Stimulated activated naive CD8-positive, alpha-beta T cell treated with anti-CD3 and anti-CD28 coated beads, Interleukin-15, amount 100 ng/mL, for 72 hours (primary cell): ENCODE results near the gene NRXN3.

Experiments used
- ATAC-seq: fragments of 150-1000 bp; cut with Tn5 transposase; 2 replicates; pipeline ENCODE4 v1.10.0; 2021; ENCODE audit warnings: mild to moderate bottlenecking, moderate library complexity
- DNase-seq, 2 donors: peaks; one replicate each; pipeline ENCODE4 v3.0.0; 2021 to 2022
- H3K27ac Mint-ChIP-seq, 2 donors: one replicate each; pipeline ENCODE4 v1.8.0; 2022; ENCODE audit warnings: mild to moderate bottlenecking in 2 of 2, mixed read lengths in 2 of 2, moderate library complexity in 2 of 2
- H3K27me3 Mint-ChIP-seq: one replicate; pipeline ENCODE4 v1.8.0; 2022; ENCODE audit warnings: mixed read lengths
- H3K4me1 Mint-ChIP-seq: one replicate; pipeline ENCODE4 v1.8.0; 2022; ENCODE audit warnings: mild to moderate bottlenecking, mixed read lengths
- H3K4me3 Mint-ChIP-seq, 2 donors: one replicate each; pipeline ENCODE4 v1.8.0; 2022; ENCODE audit warnings: mild to moderate bottlenecking in 2 of 2, mixed read lengths in 2 of 2, moderate library complexity in 1 of 2
- H3K9me3 Mint-ChIP-seq, 2 donors: one replicate each; pipeline ENCODE4 v1.8.0; 2022; ENCODE audit warnings: mixed read lengths in 2 of 2

The NRXN3 gene

DNA sequence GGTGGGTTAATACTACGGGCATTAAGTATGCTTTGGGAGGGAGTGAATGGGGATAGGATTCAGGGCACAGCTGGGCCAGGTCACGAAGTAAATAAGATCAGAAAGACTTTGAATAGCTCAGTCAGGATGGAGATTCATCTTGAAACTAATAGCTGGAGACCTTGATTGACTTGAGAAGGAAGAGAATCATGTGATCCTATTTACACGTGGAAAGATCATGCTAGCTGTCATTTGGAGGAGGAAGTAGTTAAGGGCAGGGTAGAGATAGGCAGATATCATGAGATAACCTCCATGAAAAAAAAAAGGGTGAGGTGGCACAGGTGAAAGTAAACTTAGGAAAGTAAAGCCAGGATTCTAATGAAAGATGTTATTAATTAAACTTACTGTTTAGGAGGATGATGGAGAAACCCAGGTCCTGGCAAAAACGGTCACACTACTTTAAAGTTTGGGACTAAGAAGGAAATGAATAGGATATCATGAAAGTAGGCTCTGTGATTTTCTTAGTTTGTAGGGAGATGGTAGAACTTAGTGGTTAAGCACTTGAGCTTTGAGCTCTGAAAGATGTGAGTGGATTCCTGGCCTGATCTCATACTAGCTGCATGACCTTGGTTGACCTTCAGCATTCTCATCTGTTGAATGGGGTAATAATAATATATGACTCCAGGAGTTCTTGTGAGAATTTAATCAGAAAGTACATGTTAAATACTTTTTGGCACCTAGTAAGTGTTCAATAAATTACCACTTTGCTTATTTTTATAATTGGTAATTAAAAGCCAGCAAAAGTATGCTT is 439.0 kb downstream of the NRXN3 start:
- Mint-ChIP-seq H3K9me3 (no peaks in the 10 kb centered on the region), H3K4me1 (no peaks in the 10 kb centered on the region), H3K4me3 (no peak overlapping the region), H3K27me3 (peaks cover 23% of the 10 kb centered on the region), H3K27ac (no peak overlapping the region)
- no peak for ATAC-seq
- no peak for DNase-seq

- H3K4me3 Mint-ChIP-seq: no peak overlapping the region
- ATAC-seq: no peak
- H3K4me1 Mint-ChIP-seq: no peaks in the 10 kb centered on the region
- H3K9me3 Mint-ChIP-seq: no peaks in the 10 kb centered on the region
- DNase-seq: no peak
- H3K27me3 Mint-ChIP-seq: peaks cover 23% of the 10 kb centered on the region
- no peak overlapping the region for H3K27ac Mint-ChIP-seq
Observed at GRCh38 chr14:78610994-78611393, 440.8 kb downstream of the NRXN3 start.

DNA sequence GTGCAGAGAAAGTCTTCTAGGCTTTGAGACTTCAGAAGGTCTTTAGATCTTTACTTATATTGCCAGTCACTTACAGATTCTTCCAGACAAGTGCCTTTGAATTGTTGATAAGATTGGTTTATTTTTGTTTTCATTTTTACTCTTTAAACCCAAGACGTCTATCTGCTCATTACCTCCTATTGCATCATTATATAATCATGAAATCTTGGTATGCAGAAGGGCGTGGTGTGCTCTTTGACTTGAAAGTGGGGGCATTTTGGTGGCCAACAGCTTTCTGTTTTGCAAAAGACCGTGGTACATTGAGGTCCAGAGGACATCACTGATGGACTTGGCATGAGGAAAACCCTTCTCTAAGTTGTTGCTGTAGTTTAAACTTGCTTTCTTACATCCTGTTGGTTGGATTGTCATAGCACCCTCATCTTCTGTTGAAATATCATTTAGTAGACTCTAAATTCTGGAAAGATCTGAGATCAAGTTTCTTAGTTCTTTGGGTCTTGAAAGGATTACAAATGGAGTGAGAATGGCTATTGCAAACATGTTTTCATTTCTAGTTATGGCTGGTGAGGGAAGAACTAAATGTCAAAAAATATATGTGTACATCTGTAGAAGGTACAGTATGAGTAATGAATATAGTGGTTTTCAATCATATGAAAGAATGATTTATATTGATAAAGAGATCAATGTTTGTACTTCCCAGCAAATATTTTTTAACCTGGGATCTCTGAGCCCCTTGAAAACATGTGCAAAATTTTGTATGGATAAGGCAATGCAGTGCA is 441.8 kb downstream of the NRXN3 start:
- H3K4me3 Mint-ChIP-seq: no peak overlapping the region
- no peaks in the 10 kb centered on the region for H3K4me1 Mint-ChIP-seq
- no peaks in the 10 kb centered on the region for H3K9me3 Mint-ChIP-seq
- ATAC-seq: no peak
- H3K27ac Mint-ChIP-seq: peak overlapping the region; percentile 42 to 87
- no peak for DNase-seq
- peaks cover 23% of the 10 kb centered on the region for H3K27me3 Mint-ChIP-seq

DNA sequence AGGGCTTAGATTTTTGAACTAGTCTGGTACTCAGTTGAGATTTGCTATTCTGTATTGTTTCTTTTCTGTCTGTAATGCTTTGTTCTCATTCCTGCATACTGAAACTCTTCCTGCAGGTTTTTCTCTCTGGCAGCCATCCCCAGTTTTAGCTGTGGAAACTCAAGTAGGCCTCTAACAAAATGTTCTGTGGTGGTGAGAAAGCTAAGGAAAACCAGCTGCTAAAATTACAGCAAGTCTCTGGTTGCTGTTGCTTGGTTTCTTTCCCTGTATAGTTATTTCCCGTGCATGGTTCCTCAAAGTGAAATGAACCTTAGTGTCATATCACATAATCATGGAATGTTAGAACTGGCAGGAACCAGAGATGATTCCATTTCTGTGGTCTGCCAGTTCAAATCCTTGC is 442.5 kb downstream of the NRXN3 start:
- H3K27me3 Mint-ChIP-seq: peaks cover 23% of the 10 kb centered on the region
- ATAC-seq (no peak), DNase-seq (no peak)
- H3K27ac Mint-ChIP-seq: no peak overlapping the region
- no peaks in the 10 kb centered on the region for H3K4me1 Mint-ChIP-seq
- H3K9me3 Mint-ChIP-seq: no peaks in the 10 kb centered on the region
- no peak overlapping the region for H3K4me3 Mint-ChIP-seq

GRCh38 chr14:78614593-78614992 is 444.4 kb downstream of the NRXN3 start:
- Mint-ChIP-seq H3K4me1 (no peaks in the 10 kb centered on the region), H3K27me3 (peaks cover 12% of the 10 kb centered on the region), H3K4me3 (no peak overlapping the region), H3K27ac (peak overlapping the region in 1 of 2 donors; percentile 62), H3K9me3 (no peaks in the 10 kb centered on the region)
- no peak for DNase-seq
- peak; percentile 23 for ATAC-seq

DNA sequence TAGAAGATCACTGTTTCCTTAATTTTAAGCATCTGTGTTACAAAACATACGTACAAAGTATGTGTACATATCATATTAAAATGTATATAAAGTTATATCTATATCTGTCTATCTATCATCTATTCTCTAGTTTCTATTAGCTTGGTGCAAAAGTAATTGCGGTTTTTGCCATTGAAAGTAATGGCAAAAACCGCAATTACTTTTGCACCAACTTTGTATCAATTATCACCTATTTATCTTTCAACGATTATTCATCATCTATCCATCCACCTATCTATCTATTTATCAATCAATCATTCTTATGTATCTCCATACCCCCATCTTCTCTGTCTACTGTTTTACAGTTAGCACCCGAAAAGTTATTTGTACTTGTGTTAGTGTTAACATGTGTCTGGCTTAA is 447.6 kb downstream of the NRXN3 start:
- no peaks in the 10 kb centered on the region for H3K9me3 Mint-ChIP-seq
- ATAC-seq (no peak), DNase-seq (no peak)
- no peaks in the 10 kb centered on the region for H3K4me1 Mint-ChIP-seq
- no peak overlapping the region for H3K27ac Mint-ChIP-seq
- H3K4me3 Mint-ChIP-seq: no peak overlapping the region
- no peaks in the 10 kb centered on the region for H3K27me3 Mint-ChIP-seq

GRCh38 chr14:78618368-78618767 is 448.2 kb downstream of the NRXN3 start:
- Mint-ChIP-seq H3K9me3 (no peaks in the 10 kb centered on the region), H3K4me3 (no peak overlapping the region), H3K4me1 (no peaks in the 10 kb centered on the region), H3K27ac (no peak overlapping the region), H3K27me3 (no peaks in the 10 kb centered on the region)
- DNase-seq (no peak), ATAC-seq (no peak)

GRCh38 chr14:78627114-78627513 is 456.9 kb downstream of the NRXN3 start:
- Mint-ChIP-seq H3K27me3 (peaks cover 9% of the 10 kb centered on the region), H3K4me1 (no peaks in the 10 kb centered on the region), H3K9me3 (peaks cover 0 to 4% of the 10 kb centered on the region in 2 donors), H3K27ac (no peak overlapping the region), H3K4me3 (no peak overlapping the region)
- ATAC-seq (no peak), DNase-seq (no peak)

DNA sequence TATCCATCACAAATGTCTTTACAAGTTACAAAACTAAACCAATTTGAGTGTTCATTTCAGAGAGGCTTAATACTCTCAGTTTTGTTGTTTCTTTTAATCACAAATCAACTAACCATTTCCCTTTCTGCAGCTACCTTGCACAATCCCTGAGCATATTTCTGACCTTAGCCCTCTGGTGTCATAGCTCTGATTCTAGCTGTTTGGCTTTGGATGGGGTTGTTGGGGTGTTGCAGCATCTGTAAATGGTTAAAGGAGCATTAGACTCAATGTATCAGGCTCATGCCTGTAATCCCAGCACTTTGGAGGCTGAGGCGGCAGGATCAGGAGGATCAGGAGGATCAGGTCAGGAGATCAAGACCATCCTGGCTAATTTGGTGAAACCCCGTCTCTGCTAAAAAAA is 461.4 kb downstream of the NRXN3 start:
- no peaks in the 10 kb centered on the region for H3K9me3 Mint-ChIP-seq
- no peak overlapping the region for H3K27ac Mint-ChIP-seq
- no peak for ATAC-seq
- peaks cover 5% of the 10 kb centered on the region for H3K27me3 Mint-ChIP-seq
- DNase-seq: no peak
- H3K4me3 Mint-ChIP-seq: no peak overlapping the region
- no peaks in the 10 kb centered on the region for H3K4me1 Mint-ChIP-seq

GRCh38 chr14:78633752-78634151 is 463.6 kb downstream of the NRXN3 start:
- ATAC-seq (no peak), DNase-seq (no peak)
- peaks cover 11% of the 10 kb centered on the region for H3K27me3 Mint-ChIP-seq
- H3K4me1 Mint-ChIP-seq: no peaks in the 10 kb centered on the region
- H3K9me3 Mint-ChIP-seq: no peaks in the 10 kb centered on the region
- H3K27ac Mint-ChIP-seq: no peak overlapping the region
- no peak overlapping the region for H3K4me3 Mint-ChIP-seq

DNA sequence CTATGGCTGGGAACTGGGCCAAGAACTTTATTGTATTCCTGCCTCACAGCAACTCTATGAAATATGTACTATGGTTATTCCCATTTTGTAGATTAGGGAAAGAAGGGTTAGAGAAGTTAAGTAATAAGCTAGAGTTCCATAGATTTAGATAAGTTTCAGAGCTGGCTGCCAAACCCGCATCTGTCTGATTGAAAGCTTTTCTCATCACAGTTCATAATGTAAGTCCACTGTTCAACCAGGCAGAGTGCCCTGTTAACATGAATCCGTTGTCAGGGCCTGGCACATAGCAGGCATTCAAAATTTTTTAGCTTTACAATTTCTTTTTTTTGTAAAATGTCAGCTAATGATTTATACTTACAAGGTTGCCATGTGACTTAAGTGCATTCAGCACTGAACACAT is 467.3 kb downstream of the NRXN3 start:
- no peaks in the 10 kb centered on the region for H3K9me3 Mint-ChIP-seq
- no peak overlapping the region for H3K27ac Mint-ChIP-seq
- H3K4me1 Mint-ChIP-seq: no peaks in the 10 kb centered on the region
- ATAC-seq: no peak
- no peak overlapping the region for H3K4me3 Mint-ChIP-seq
- DNase-seq: no peak
- H3K27me3 Mint-ChIP-seq: peaks cover 15% of the 10 kb centered on the region

- H3K4me3 Mint-ChIP-seq: no peak overlapping the region
- H3K4me1 Mint-ChIP-seq: no peaks in the 10 kb centered on the region
- H3K27me3 Mint-ChIP-seq: peaks cover 15% of the 10 kb centered on the region
- DNase-seq: no peak
- H3K9me3 Mint-ChIP-seq: no peaks in the 10 kb centered on the region
- no peak overlapping the region for H3K27ac Mint-ChIP-seq
- no peak for ATAC-seq
Observed at GRCh38 chr14:78637908-78638475, 467.8 kb downstream of the NRXN3 start.

DNA sequence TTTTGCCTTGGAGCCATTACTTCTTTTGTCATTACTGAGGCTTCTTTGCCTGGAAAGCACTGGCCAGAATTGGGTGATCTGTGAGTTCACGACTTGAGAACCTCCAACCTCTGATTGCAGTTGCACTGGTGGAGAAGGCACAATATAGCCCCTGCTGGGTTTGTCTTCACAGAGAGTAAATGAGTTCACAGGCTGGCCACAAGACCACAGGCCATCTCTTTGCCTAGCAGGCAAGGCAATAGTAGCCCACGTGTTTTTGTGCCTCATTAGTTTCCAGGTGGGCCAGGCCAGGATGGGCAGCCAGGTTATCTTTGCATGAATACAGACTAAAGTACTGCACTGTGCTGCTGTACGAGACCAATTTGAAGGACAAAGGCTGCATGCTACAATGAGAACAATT is 468.8 kb downstream of the NRXN3 start:
- Mint-ChIP-seq H3K9me3 (no peaks in the 10 kb centered on the region), H3K27me3 (peaks cover 15% of the 10 kb centered on the region), H3K4me1 (no peaks in the 10 kb centered on the region), H3K27ac (no peak overlapping the region), H3K4me3 (no peak overlapping the region)
- DNase-seq (no peak), ATAC-seq (no peak)

GRCh38 chr14:78644824-78645559 is 474.8 kb downstream of the NRXN3 start:
- H3K9me3 Mint-ChIP-seq: peaks cover 5 to 7% of the 10 kb centered on the region in 2 donors
- no peak overlapping the region for H3K4me3 Mint-ChIP-seq
- peaks cover 10% of the 10 kb centered on the region for H3K27me3 Mint-ChIP-seq
- no peaks in the 10 kb centered on the region for H3K4me1 Mint-ChIP-seq
- no peak for DNase-seq
- no peak overlapping the region for H3K27ac Mint-ChIP-seq
- no peak for ATAC-seq

DNA sequence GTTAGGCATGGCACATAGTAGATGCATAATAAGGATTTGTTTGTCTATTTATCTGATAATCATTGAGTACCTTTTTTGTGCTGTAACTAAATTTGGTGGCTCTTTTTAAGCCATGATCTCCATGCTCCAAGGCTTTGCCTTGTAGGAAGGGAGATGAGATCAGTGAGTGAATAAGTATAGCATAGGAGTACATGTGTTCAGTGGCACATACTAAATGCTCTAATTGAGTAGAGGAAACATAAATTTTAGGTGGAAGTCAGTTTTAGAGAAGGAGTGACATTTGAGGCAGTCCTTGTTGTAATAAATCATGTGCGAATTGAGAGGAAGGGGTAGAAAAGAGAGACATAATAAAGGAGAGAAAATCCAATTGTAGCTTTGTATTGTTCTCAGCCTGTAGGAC is 482.6 kb downstream of the NRXN3 start:
- no peaks in the 10 kb centered on the region for H3K4me1 Mint-ChIP-seq
- no peak overlapping the region for H3K27ac Mint-ChIP-seq
- peaks cover 9 to 13% of the 10 kb centered on the region in 2 donors for H3K9me3 Mint-ChIP-seq
- H3K27me3 Mint-ChIP-seq: peaks cover 15% of the 10 kb centered on the region
- ATAC-seq (no peak), DNase-seq (no peak)
- H3K4me3 Mint-ChIP-seq: no peak overlapping the region
